A549 treated with GW870086 at 1 μM for 4 hours (cell line): ENCODE results near the gene SEC11A. TPM values are rescaled to one million over a fixed set of nuclear protein-coding genes. Genes with fewer than 3 reads are reported as not detected.

Experiments
- total RNA-seq: library from RNA; stranded (reverse); fragments of 200-300 nt; extraction: Qiagen RNA extraction; gene quantifications from 5 replicates; pipeline ENCODE4 v1.2.3, GENCODE V29; 2022; ENCODE audit warnings: low read depth

SEC11A gene
- total RNA-seq: 324 to 422 TPM (median 331 TPM) in 5 replicates

DNA sequence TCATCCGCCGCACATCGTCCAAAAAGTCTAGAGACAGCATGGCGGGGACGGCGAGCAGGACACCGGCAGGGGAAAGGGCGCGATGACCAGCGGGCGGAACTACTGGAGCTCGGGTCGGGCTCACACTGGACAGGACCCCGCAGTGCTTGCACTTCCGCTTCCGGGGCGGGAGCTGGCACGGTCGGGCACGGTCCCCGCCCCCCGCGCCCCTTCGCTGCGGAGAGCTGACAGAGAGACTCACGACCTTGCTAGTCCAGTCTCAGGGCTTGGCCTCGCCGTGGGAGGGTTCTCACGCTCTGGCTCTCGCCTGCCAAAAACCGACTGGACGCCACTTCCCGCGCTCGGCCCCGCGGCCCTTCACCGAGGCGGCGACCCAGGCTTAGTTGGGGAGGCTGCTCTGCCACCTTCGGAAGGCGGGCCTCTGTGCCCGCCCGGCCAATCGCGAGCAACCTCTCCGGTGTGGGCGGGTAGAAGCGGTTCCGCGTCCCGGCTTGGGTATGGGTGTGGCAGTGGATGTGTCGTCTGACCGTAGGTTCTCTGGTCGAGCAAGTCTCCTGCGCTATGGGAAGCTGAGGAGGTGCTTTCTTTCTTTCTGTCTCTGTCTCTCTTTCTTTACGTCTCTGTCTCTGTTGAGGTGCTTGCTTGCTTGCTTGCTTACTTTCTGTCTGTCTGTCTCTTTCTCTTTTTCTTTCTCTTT lies at the start of gene SEC11A:
TSS of gene SEC11A (minus strand) at position 104 of the 697 bp plus-strand sequence. CDS start at position 40, 64 bp downstream.

DNA sequence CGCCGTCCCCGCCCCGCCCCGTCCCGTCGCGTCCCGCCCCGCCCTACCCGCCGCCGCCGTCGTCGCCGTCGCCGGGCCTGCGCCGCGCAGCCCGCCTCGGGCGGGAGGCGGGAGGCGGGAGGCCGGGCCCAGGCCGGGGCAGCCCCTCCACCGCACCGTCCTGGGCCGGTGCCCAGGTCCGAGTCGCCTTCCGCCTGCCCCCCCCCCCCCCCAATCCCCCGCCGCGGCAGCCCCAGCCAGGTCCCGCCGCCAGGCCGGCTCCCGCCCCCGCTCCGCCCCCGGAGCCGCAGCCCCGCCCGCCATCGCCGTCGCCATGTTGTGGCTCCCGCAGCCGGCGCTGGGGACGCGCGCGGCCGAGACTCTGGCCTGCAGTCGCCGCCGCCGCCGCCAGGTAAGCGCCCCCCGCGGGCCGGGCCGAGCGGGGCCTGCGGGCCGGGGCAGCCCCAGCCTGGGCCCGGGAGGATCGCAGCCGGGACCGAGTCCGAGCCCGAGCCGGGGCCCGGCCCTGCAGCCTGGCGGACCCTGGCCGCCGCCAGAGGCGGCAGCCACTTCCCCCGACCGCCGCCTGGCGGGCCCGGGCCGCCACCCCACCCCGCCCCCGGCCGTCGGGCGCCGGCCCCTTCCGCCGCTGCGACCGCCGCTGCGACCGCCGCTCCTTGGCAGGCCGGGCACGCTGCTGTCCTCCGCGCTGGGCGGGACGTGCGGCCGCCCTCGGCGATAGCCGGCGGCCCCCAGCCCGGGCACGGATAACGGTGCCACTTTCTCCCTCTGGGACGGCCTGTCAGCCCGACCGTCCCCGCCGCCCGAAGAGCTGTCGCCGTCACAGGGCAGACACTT lies 32.6 kb upstream of the SEC11A start, which contains the start of gene ZNF592:
TSS of gene ZNF592 (plus strand) at position 319 of the 837 bp plus-strand sequence. CDS start 34,084 bp downstream, outside the sequence.

DNA sequence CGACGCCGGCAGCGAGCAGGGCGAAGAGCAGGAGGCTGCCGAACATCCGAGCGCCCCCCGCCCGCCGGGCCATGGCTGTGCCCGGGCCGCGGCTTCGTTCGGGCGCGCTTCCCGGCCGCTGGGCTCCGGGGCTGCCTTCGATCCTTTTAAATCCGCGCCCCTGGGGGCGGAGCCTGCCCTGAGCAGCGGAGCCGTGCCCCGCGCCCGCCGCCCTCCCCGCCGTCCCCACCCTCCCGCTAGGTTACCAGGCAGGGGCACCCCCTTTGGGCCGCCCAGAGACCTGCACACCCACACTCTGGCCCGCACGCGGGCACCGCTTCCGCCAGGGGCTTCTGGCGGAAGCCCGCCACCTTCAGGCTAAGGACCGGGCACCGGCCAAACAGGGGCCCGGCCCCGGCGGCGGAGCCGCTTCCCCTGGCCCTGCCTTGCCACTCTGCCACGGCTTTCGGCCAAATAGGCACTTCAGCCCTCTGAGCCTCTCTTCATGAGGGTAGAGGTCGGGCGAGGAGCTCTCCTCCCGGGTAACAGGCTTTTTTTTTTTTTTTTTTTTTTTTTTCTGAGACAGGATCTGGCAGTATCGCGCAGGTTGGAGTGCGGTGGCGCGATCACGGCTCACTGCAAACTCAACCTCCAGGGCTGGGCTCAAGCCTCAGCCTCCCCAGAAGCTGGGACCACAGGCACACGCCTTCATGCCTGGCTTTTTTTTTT lies 57.7 kb downstream of the SEC11A start, which contains the start of gene NMB:
TSS of gene NMB (minus strand) at position 120 of the 708 bp plus-strand sequence. CDS start at position 73, 47 bp downstream.

DNA sequence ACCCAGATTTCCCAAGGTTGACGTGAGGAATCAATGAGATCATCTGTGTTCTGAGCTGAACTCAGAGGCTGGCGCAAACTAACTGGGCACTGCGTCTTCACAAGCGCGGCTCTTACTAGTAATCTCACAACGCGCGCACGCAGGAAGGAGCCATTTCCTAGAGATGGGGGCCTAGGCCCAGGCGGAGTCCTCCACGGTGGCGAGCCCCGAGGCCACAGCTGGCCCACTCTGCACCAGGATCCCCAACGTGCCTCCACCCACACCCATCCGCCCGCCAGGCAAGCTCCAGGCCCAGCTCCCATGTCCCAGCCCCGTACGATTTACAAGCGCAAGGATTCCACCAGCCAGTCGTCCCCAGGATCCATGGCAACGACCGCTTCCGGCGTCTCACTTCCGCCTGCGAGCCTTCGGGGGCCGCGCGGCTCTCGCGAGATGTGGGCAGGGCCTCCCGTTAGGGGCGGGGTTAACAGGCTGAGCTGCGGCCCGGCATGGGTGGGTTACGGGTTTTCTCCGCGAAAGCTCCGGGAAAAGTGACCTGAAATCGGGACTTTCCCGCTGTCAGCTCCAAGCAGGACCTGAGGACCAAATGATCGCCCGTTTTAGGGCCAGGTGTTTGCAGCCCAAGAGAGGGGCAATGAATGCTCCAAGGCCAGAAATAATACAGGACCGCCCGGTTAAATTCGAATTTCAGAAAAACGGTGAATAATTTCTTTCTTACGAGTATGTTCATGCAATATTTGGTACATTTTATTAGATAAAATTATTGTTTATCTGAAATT lies 61.8 kb downstream of the SEC11A start, which contains the start of gene WDR73:
TSS of gene WDR73 (minus strand) at position 374 of the 779 bp plus-strand sequence. CDS start at position 365, 9 bp downstream.

Other genes with a start within 250 kb of the SEC11A start
- 12.8 to 15.6 TPM (median 14.4 TPM) in 5 replicates for gene ZSCAN2, start 115.1 kb downstream of the SEC11A start, total RNA-seq
- gene WDR73, start 61.9 kb downstream of the SEC11A start, total RNA-seq: 36.1 to 45.9 TPM (median 39.2 TPM) in 5 replicates
- gene NMB, start 57.9 kb downstream of the SEC11A start, total RNA-seq: 17.2 to 26.0 TPM (median 22.8 TPM) in 5 replicates
- gene ZNF592, start 32.5 kb upstream of the SEC11A start, total RNA-seq: 16.2 to 23.5 TPM (median 20.5 TPM) in 5 replicates
- gene ALPK3, start 101.2 kb upstream of the SEC11A start, total RNA-seq: 0.03 to 0.48 TPM (median 0.32 TPM) in 5 replicates
- gene SLC28A1, start 168.5 kb upstream of the SEC11A start, total RNA-seq: not detected in 5 replicates